WTC11 (cell line): ENCODE measurements around the gene LRP3. TPM values are rescaled to one million over a fixed set of nuclear protein-coding genes. Genes with fewer than 3 reads are reported as not detected.
A peak's percentile ranks its signal among the peaks of the same experiment; 100 is the strongest.

Source experiments
- ATAC-seq: fragments of 200-7000 bp; cut with Tn5 transposase; 2 replicates; pipeline ENCODE4 v1.10.0; 2021; ENCODE audit warnings: mild to moderate bottlenecking, moderate library complexity
- CTCF ChIA-PET: fragments of 300-600 bp; sonication (Branson Sonifier 250); formaldehyde crosslinking; loops from one replicate; lab custom pipeline; 2021; ENCODE audit warnings: antibody characterized with exemption; lab: Charles Lee
- POLR2A ChIA-PET: fragments of 350-600 bp; sonication (Branson Sonifier 250); formaldehyde crosslinking; loops from one replicate; lab custom pipeline; 2021; ENCODE audit warnings: antibody characterized with exemption; lab: Charles Lee
- DNase-seq: peaks from one replicate; pipeline ENCODE4 v3.0.0; 2021; ENCODE audit warnings: low spot score
- H3K27ac Mint-ChIP-seq: 2 replicates; pipeline ENCODE4 v1.8.0; 2021; ENCODE audit warnings: mixed read lengths
- H3K27me3 Mint-ChIP-seq: 2 replicates; pipeline ENCODE4 v1.8.0; 2021; ENCODE audit warnings: low read depth, mild to moderate bottlenecking, moderate library complexity, mixed read lengths
- H3K36me3 Mint-ChIP-seq: 2 replicates; pipeline ENCODE4 v1.8.0; 2021; ENCODE audit warnings: mixed read lengths
- H3K4me1 Mint-ChIP-seq: 2 replicates; pipeline ENCODE4 v1.8.0; 2022; ENCODE audit warnings: mixed read lengths
- H3K4me3 Mint-ChIP-seq: 2 replicates; pipeline ENCODE4 v1.8.0; 2021; ENCODE audit warnings: mild to moderate bottlenecking, moderate library complexity, mixed read lengths
- H3K9me3 Mint-ChIP-seq: 2 replicates; pipeline ENCODE4 v1.8.0; 2021; ENCODE audit warnings: mixed read lengths
- AR ChIP-seq: fragments of 250-450 bp; sonication (Bioruptor Pico); IDR thresholded peaks from 2 replicates; pipeline ENCODE4 v1.9.0; 2021; ENCODE audit warnings: mild to moderate bottlenecking
- ATF1 ChIP-seq: sonication (generic); formaldehyde crosslinking; IDR thresholded peaks from 2 replicates; pipeline ENCODE4 v1.8.1; 2023; ENCODE audit warnings: mild to moderate bottlenecking, moderate library complexity, missing genetic modification reagents
- ATF6 ChIP-seq: sonication (generic); formaldehyde crosslinking; IDR thresholded peaks from 2 replicates; pipeline ENCODE4 v1.8.1; 2023; ENCODE audit warnings: mild to moderate bottlenecking, missing genetic modification reagents
- CTCF ChIP-seq: fragments of 200-600 bp; IDR thresholded peaks from 2 replicates; pipeline ENCODE4 v1.8.0; 2022; ENCODE audit warnings: antibody characterized with exemption
- E2F4 ChIP-seq: sonication (generic); formaldehyde crosslinking; IDR thresholded peaks from 2 replicates; pipeline ENCODE4 v1.8.1; 2022; ENCODE audit warnings: low read depth, mild to moderate bottlenecking, moderate library complexity, missing genetic modification reagents, borderline replicate concordance
- E2F5 ChIP-seq: sonication (generic); formaldehyde crosslinking; IDR thresholded peaks from 2 replicates; pipeline ENCODE4 v1.8.1; 2022; ENCODE audit warnings: mild to moderate bottlenecking, moderate library complexity, missing genetic modification reagents
- FOXJ3 ChIP-seq: sonication (generic); formaldehyde crosslinking; IDR thresholded peaks from 2 replicates; pipeline ENCODE4 v1.9.0; 2021; ENCODE audit warnings: missing genetic modification reagents, mild to moderate bottlenecking, borderline replicate concordance
- FOXP1 ChIP-seq: sonication (generic); formaldehyde crosslinking; IDR thresholded peaks from 2 replicates; pipeline ENCODE4 v1.8.0; 2022; ENCODE audit warnings: missing genetic modification reagents, mild to moderate bottlenecking, moderate library complexity, borderline replicate concordance
- GRHL2 ChIP-seq: fragments of 250-450 bp; sonication (Bioruptor Pico); IDR thresholded peaks from 2 replicates; pipeline ENCODE4 v1.8.0; 2022; ENCODE audit warnings: mild to moderate bottlenecking, moderate library complexity; ENCODE audit not compliant: insufficient replicate concordance, severe bottlenecking
- GTF2I ChIP-seq: fragments of 250-450 bp; sonication (Bioruptor Pico); conservative IDR thresholded peaks from 2 replicates; pipeline ENCODE4 v1.4.0; 2021; ENCODE audit warnings: mild to moderate bottlenecking
- HMGXB4 ChIP-seq: sonication (generic); formaldehyde crosslinking; IDR thresholded peaks from 2 replicates; pipeline ENCODE4 v1.8.1; 2023; ENCODE audit warnings: mild to moderate bottlenecking, moderate library complexity, missing genetic modification reagents
- IRF1 ChIP-seq: sonication (generic); formaldehyde crosslinking; IDR thresholded peaks from 2 replicates; pipeline ENCODE4 v1.8.0; 2023; ENCODE audit warnings: missing genetic modification reagents
- JAZF1 ChIP-seq: fragments of 250-450 bp; sonication (Bioruptor Pico); IDR thresholded peaks from 2 replicates; pipeline ENCODE4 v1.9.0; 2021; ENCODE audit warnings: moderate library complexity, mild to moderate bottlenecking, inconsistent platforms
- JUN ChIP-seq: sonication (generic); formaldehyde crosslinking; IDR thresholded peaks from 2 replicates; pipeline ENCODE4 v1.8.0; 2023; ENCODE audit warnings: mild to moderate bottlenecking, missing genetic modification reagents
- RORB ChIP-seq: fragments of 250-450 bp; sonication (Bioruptor Pico); IDR thresholded peaks from 2 replicates; pipeline ENCODE4 v1.9.0; 2021; ENCODE audit warnings: mild to moderate bottlenecking
- SP1 ChIP-seq: sonication (generic); formaldehyde crosslinking; conservative IDR thresholded peaks from 2 replicates; pipeline ENCODE4 v1.8.1; 2022; ENCODE audit warnings: missing genetic modification reagents
- ZMAT4 ChIP-seq: fragments of 250-450 bp; sonication (Bioruptor Pico); IDR thresholded peaks from 2 replicates; pipeline ENCODE4 v1.9.0; 2021; ENCODE audit warnings: mild to moderate bottlenecking
- ZNF121 ChIP-seq: sonication (generic); formaldehyde crosslinking; IDR thresholded peaks from 2 replicates; pipeline ENCODE4 v1.8.0; 2023; ENCODE audit warnings: missing genetic modification reagents
- ZNF138 ChIP-seq: sonication (generic); formaldehyde crosslinking; conservative IDR thresholded peaks from 2 replicates; pipeline ENCODE4 v1.8.1; 2022; ENCODE audit warnings: mild to moderate bottlenecking, moderate library complexity, missing genetic modification reagents
- total RNA-seq: library from RNA; stranded (reverse); gene quantifications from 3 replicates; pipeline ENCODE4 v1.2.3, GENCODE V29; 2021

The LRP3 gene
- total RNA-seq, 1 experiment from 2014 or later = 47.0 TPM

- TF ChIP-seq ATF1 = no peak
Measured at GRCh38 chr19:33146209-33146608, 47.9 kb upstream of the LRP3 start (continued).

GRCh38 chr19:33147538-33147937, 46.6 kb upstream of the LRP3 start:
- Mint-ChIP-seq H3K4me1 (no peaks in the 10 kb centered on the region; the same call in 1 of the 2 replicates), H3K4me3 (no peak overlapping the region), H3K27me3 (no peaks in the 10 kb centered on the region), H3K36me3 (no peaks in the 10 kb centered on the region), H3K9me3 (no peaks in the 10 kb centered on the region), H3K27ac (no peak overlapping the region)
- TF ChIP-seq CTCF (peak; percentile 16; the same call in 1 of the 2 replicates), SP1 (CRISPR knock-in tag) (no peak)
- DNase-seq (peak; percentile 61), ATAC-seq (peak; percentile 84)
- ChIA-PET POLR2A (no interaction called here), CTCF (interaction anchor here (0.6 to 5.8 kb wide), 21 partner anchors 8 to 259 kb away, joined by 3 to 76 read pairs (median 4); partner anchors contain the start of gene SLC7A10)

- POLR2A ChIA-PET = no interaction called here
- H3K4me1 Mint-ChIP-seq = no peaks in the 10 kb centered on the region
- TF ChIP-seq GRHL2 (CRISPR knock-in tag) = no peak
- no peak for TF ChIP-seq ZMAT4 (CRISPR knock-in tag)
- TF ChIP-seq ZNF138 (CRISPR knock-in tag) = no peak
- TF ChIP-seq IRF1 (CRISPR knock-in tag) = no peak
- TF ChIP-seq ZNF121 (CRISPR knock-in tag) = no peak
- TF ChIP-seq HMGXB4 = no peak
- no peak for TF ChIP-seq ATF6 (CRISPR knock-in tag)
- no peak for TF ChIP-seq RORB (CRISPR knock-in tag)
- TF ChIP-seq E2F5 (CRISPR knock-in tag) = no peak
- no peak for TF ChIP-seq JAZF1
- TF ChIP-seq E2F4 = no peak
- TF ChIP-seq FOXJ3 (CRISPR knock-in tag) = no peak
- no peak for TF ChIP-seq GTF2I (CRISPR knock-in tag)
- no peak for TF ChIP-seq FOXP1 (CRISPR knock-in tag)
- TF ChIP-seq AR (CRISPR knock-in tag) = no peak
- TF ChIP-seq JUN (CRISPR knock-in tag) = no peak
Measured at GRCh38 chr19:33150852-33151518, 43.1 kb upstream of the LRP3 start.

More at GRCh38 chr19:33150852-33151518, 43.1 kb upstream of the LRP3 start:
- CTCF ChIA-PET = interaction anchor here (1.6 to 2.4 kb wide), 2 partner anchors 33 kb away, joined by 7 to 8 read pairs; no protein-coding TSS in a partner anchor
- no peaks in the 10 kb centered on the region for H3K27me3 Mint-ChIP-seq
- H3K4me3 Mint-ChIP-seq = no peak overlapping the region
- ATAC-seq (no peak), DNase-seq (no peak)
- no peaks in the 10 kb centered on the region for H3K9me3 Mint-ChIP-seq
- H3K27ac Mint-ChIP-seq = no peak overlapping the region
- H3K36me3 Mint-ChIP-seq = no peaks in the 10 kb centered on the region
